ENCODE measurements around the gene CDHR1.
"Not testable (repeated sequence)": the region's sequence is repeated elsewhere in the genome, so short reads cannot be mapped to it uniquely, and the experiment has no call there.

DNA sequence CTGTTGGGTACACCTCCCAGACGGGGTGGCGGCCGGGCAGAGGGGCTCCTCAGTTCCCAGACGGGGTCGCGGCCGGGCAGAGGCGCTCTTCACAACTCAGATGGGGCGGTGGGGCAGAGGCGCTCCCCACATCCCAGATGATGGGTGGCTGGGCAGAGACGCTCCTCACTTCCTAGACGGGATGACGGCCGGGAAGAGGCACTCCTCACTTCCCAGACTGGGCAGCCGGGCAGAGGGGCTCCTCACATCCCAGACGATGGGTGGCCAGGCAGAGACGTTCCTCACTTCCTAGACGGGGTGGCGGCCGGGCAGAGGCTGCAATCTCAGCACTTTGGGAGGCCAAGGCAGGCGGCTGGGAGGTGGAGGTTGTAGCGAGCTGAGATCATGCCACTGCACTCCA is 14.0 kb upstream of the CDHR1 start:
- TF ChIP-seq, protein P1, sequence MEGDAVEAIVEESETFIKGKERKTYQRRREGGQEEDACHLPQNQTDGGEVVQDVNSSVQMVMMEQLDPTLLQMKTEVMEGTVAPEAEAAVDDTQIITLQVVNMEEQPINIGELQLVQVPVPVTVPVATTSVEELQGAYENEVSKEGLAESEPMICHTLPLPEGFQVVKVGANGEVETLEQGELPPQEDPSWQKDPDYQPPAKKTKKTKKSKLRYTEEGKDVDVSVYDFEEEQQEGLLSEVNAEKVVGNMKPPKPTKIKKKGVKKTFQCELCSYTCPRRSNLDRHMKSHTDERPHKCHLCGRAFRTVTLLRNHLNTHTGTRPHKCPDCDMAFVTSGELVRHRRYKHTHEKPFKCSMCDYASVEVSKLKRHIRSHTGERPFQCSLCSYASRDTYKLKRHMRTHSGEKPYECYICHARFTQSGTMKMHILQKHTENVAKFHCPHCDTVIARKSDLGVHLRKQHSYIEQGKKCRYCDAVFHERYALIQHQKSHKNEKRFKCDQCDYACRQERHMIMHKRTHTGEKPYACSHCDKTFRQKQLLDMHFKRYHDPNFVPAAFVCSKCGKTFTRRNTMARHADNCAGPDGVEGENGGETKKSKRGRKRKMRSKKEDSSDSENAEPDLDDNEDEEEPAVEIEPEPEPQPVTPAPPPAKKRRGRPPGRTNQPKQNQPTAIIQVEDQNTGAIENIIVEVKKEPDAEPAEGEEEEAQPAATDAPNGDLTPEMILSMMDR (IDR thresholded peaks at IDR 0.05) = not testable (repeated sequence)
- TF ChIP-seq EP300 (IDR thresholded peaks at IDR 0.05) = not testable (repeated sequence)

Data from stomach (tissue), 4 donors.